SU-DHL-6 (cell line): ENCODE measurements around the gene CCDC68.

ENCODE experiments used
- H2AFZ ChIP-seq: fragments of 200-600 bp; sonication (generic); 2 replicates; pipeline ENCODE4 v1.6.1; 2014; ENCODE audit warnings: low read depth, mild to moderate bottlenecking, moderate library complexity, mixed read lengths, antibody characterized with exemption, low read length; ENCODE audit not compliant: severe bottlenecking
- H3F3A ChIP-seq: fragments of 200-600 bp; shearing (Covaris generic); 2 replicates; pipeline ENCODE4 v1.6.0; 2016; ENCODE audit warnings: antibody characterized with exemption, mild to moderate bottlenecking; ENCODE audit not compliant: insufficient read depth
- H3K27ac ChIP-seq: fragments of 200-600 bp; sonication (generic); 2 replicates; pipeline ENCODE4 v1.5.1; 2016; ENCODE audit warnings: low read depth, mild to moderate bottlenecking, low read length, moderate library complexity, mixed read lengths
- H3K27me3 ChIP-seq: fragments of 200-600 bp; sonication (generic), shearing (Covaris generic); 2 replicates; pipeline ENCODE4 v1.6.0; 2014; ENCODE audit warnings: mild to moderate bottlenecking, low read length
- H3K36me3 ChIP-seq: fragments of 200-600 bp; sonication (generic); 2 replicates; pipeline ENCODE4 v1.6.1; 2014; ENCODE audit warnings: mild to moderate bottlenecking, low read length, mixed read lengths
- H3K4me2 ChIP-seq: fragments of 300-600, 200-600 bp; shearing (Covaris generic), sonication (generic); 2 replicates; pipeline ENCODE4 v1.6.0; 2014; ENCODE audit warnings: low read length, low read depth, mild to moderate bottlenecking; ENCODE audit not compliant: poor library complexity, severe bottlenecking
- H3K4me3 ChIP-seq: fragments of 200-600 bp; sonication (generic); 2 replicates; pipeline ENCODE4 v1.5.1; 2014; ENCODE audit warnings: antibody characterized with exemption, low read length, mild to moderate bottlenecking, mixed read lengths; ENCODE audit not compliant: insufficient read depth, poor library complexity, severe bottlenecking
- H3K79me2 ChIP-seq: fragments of 200-600 bp; sonication (generic); 2 replicates; pipeline ENCODE4 v1.6.1; 2014; ENCODE audit warnings: mild to moderate bottlenecking, low read length, moderate library complexity; ENCODE audit not compliant: insufficient read depth
- H3K9ac ChIP-seq: fragments of 200-600 bp; sonication (generic); 2 replicates; pipeline ENCODE4 v1.7.0; 2014; ENCODE audit warnings: mild to moderate bottlenecking, low read length
- H3K9me2 ChIP-seq: fragments of 200-600 bp; sonication (generic); replicated peaks from 2 replicates; pipeline ENCODE4 v1.6.1; 2014; ENCODE audit warnings: low read length; ENCODE audit not compliant: insufficient read depth
- H3K9me3 ChIP-seq: fragments of 200-600 bp; sonication (generic); 2 replicates; pipeline ENCODE4 v1.6.1; 2014; ENCODE audit warnings: low read length, mixed read lengths; ENCODE audit not compliant: insufficient read depth
- H4K20me1 ChIP-seq: fragments of 200-600 bp; sonication (generic); 2 replicates; pipeline ENCODE4 v1.6.1; 2014; ENCODE audit warnings: low read depth, mild to moderate bottlenecking, antibody characterized with exemption, low read length, moderate library complexity, mixed read lengths
- EZH2phosphoT487 ChIP-seq: fragments of 200-600 bp; sonication (generic), shearing (Covaris generic); conservative IDR thresholded peaks from 2 replicates; pipeline ENCODE4 v1.6.1; 2018; ENCODE audit warnings: mild to moderate bottlenecking, antibody characterized with exemption, low read length, moderate library complexity, mixed read lengths
- TF ChIP-seq, protein P1 (sequence below): fragments of 200-600 bp; sonication (generic); IDR thresholded peaks from one replicate; pipeline ENCODE4 v1.5.1; 2017; ENCODE audit warnings: antibody characterized with exemption, mild to moderate bottlenecking, low read length, moderate library complexity; ENCODE audit not compliant: insufficient read depth, poor library complexity, severe bottlenecking

The CCDC68 gene

DNA sequence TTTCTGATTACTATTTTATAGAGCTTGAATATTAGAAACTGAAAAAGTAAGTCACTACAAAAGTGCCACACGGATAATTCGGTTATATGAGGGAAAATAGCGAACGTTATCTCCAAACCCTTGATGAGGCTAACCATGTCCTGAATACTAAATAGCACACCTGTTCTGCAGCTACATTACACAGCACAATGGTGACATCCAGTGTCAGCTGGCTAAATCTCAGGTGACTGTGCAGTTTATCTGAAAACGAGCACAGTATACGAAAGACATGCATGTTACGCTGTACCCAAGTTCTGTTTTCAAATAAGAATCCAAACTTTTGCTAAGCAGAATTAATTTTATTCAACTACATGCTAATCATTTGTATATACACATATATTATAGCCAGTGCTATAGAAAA is 9.0 kb downstream of the CCDC68 start:
- no peak overlapping the region for H3K9ac ChIP-seq
- no peaks in the 10 kb centered on the region for H3K27me3 ChIP-seq
- H3F3A ChIP-seq = no peaks in the 10 kb centered on the region
- TF ChIP-seq, protein P1, sequence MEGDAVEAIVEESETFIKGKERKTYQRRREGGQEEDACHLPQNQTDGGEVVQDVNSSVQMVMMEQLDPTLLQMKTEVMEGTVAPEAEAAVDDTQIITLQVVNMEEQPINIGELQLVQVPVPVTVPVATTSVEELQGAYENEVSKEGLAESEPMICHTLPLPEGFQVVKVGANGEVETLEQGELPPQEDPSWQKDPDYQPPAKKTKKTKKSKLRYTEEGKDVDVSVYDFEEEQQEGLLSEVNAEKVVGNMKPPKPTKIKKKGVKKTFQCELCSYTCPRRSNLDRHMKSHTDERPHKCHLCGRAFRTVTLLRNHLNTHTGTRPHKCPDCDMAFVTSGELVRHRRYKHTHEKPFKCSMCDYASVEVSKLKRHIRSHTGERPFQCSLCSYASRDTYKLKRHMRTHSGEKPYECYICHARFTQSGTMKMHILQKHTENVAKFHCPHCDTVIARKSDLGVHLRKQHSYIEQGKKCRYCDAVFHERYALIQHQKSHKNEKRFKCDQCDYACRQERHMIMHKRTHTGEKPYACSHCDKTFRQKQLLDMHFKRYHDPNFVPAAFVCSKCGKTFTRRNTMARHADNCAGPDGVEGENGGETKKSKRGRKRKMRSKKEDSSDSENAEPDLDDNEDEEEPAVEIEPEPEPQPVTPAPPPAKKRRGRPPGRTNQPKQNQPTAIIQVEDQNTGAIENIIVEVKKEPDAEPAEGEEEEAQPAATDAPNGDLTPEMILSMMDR = no peak
- TF ChIP-seq EZH2phosphoT487 = no peak
- no peak overlapping the region for H3K4me3 ChIP-seq
- no peaks in the 10 kb centered on the region for H4K20me1 ChIP-seq
- H3K9me3 ChIP-seq = no peaks in the 10 kb centered on the region
- H3K4me2 ChIP-seq = no peak overlapping the region
- H3K27ac ChIP-seq = no peak overlapping the region
- H3K9me2 ChIP-seq = no peaks in the 10 kb centered on the region
- H3K36me3 ChIP-seq = no peaks in the 10 kb centered on the region
- H3K79me2 ChIP-seq = no peaks in the 10 kb centered on the region
- no peak overlapping the region for H2AFZ ChIP-seq

DNA sequence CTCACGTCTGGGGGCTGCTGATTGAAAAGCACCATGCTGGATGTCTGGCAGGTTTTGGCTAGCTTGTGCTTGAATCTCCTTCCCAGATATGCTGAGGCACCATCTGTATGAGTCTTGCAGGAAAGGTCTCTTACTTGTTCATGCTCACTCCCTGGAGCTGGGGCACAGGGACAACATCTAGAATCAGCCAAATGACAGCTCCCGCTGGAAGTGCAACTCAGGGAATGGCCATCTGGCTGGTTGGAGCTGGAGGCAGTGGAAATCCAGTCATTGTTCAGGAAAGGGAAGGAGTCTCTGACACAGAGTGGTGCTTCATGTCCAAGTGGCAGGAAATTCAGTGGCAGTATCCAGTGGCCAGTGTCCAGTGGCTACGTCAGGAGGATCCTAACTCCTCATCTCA is 9.7 kb downstream of the CCDC68 start:
- Histone ChIP-seq H3K27me3 (no peaks in the 10 kb centered on the region), H3K79me2 (no peaks in the 10 kb centered on the region), H3K9me2 (no peaks in the 10 kb centered on the region), H2AFZ (no peak overlapping the region), H3K9ac (no peak overlapping the region), H3F3A (no peaks in the 10 kb centered on the region), H4K20me1 (no peaks in the 10 kb centered on the region), H3K4me3 (no peak overlapping the region), H3K27ac (no peak overlapping the region), H3K36me3 (no peaks in the 10 kb centered on the region), H3K4me2 (no peak overlapping the region), H3K9me3 (no peaks in the 10 kb centered on the region)
- TF ChIP-seq EZH2phosphoT487 = no peak
- TF ChIP-seq, protein P1 = no peak

DNA sequence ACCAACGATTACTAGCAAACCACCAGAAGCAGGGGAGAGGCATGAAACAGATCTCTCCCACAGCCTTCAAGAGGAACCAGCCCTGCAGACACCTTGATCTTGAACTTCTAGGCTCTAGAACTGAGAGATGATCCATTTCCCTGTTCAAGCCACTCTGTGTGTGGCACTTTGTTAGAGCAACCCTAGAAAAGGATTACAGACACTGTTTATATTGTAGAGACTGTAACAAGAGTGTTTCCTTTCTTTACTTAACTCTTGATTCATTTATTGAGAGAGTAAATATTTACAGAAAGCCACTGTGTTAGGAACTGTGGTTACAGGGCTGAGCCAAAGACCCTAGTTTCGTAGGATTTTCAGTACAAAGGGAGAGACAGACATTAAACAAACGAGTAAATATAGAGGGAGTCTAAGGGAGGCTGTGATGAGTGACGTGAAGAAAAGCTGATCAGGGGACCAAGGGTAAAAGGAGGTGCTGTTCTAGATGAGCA is 10.9 kb downstream of the CCDC68 start:
- H3K27me3 ChIP-seq = no peaks in the 10 kb centered on the region
- no peaks in the 10 kb centered on the region for H3F3A ChIP-seq
- no peak overlapping the region for H3K9ac ChIP-seq
- no peak overlapping the region for H3K4me2 ChIP-seq
- H3K4me3 ChIP-seq = no peak overlapping the region
- H3K27ac ChIP-seq = no peak overlapping the region
- TF ChIP-seq, protein P1 = no peak
- no peak for TF ChIP-seq EZH2phosphoT487
- no peaks in the 10 kb centered on the region for H3K9me3 ChIP-seq
- no peaks in the 10 kb centered on the region for H3K79me2 ChIP-seq
- no peaks in the 10 kb centered on the region for H3K36me3 ChIP-seq
- H4K20me1 ChIP-seq = no peaks in the 10 kb centered on the region
- no peak overlapping the region for H2AFZ ChIP-seq
- no peaks in the 10 kb centered on the region for H3K9me2 ChIP-seq
